PC-9 (cell line): Measurements from ENCODE around the gene S100B. TPM values are rescaled to one million over a fixed set of nuclear protein-coding genes. Genes with fewer than 3 reads are reported as not detected.

ENCODE experiments used
- BruUV-seq: library from RNA; stranded (reverse); fragments of 400-500 nt; replicated peaks from 2 replicates; lab custom pipeline; 2021; lab: Mats Ljungman, UMichigan
- CTCF ChIA-PET: fragments of 300-600 bp; sonication (Branson Sonifier 250); formaldehyde crosslinking; loops from one replicate; lab custom pipeline; 2022; ENCODE audit warnings: antibody characterized with exemption; lab: Charles Lee
- POLR2A ChIA-PET: fragments of 300-600 bp; sonication (Branson Sonifier 250); formaldehyde crosslinking; loops from one replicate; lab custom pipeline; 2022; ENCODE audit warnings: antibody characterized with exemption; ENCODE audit not compliant: unreplicated experiment; lab: Charles Lee
- DNase-seq, 2 experiments: peaks; one replicate each; pipeline versions ENCODE4 v3.0.0 to v3.0.0-alpha.2; 2015 to 2022; ENCODE audit warnings: mixed read lengths in 1 of 2
- H2AFZ ChIP-seq: fragments of 200-600 bp; sonication (generic); 2 replicates; pipeline ENCODE4 v1.8.1; 2017; ENCODE audit warnings: antibody characterized with exemption
- H3F3A ChIP-seq: fragments of 200-600 bp; sonication (generic); 2 replicates; pipeline ENCODE4 v1.8.1; 2017; ENCODE audit warnings: antibody characterized with exemption, mild to moderate bottlenecking, low read depth; ENCODE audit not compliant: insufficient read depth
- H3K27ac ChIP-seq: fragments of 200-600 bp; sonication (generic); 2 replicates; pipeline ENCODE4 v1.6.1; 2016; ENCODE audit warnings: mixed run types
- H3K27me3 ChIP-seq: fragments of 200-600 bp; sonication (generic); 2 replicates; pipeline ENCODE4 v1.6.1; 2016; ENCODE audit warnings: low read depth, mixed run types; ENCODE audit not compliant: insufficient read depth
- H3K36me3 ChIP-seq: fragments of 200-600 bp; sonication (generic); 2 replicates; pipeline ENCODE4 v1.6.1; 2016; ENCODE audit warnings: low read depth, mixed run types
- H3K4me1 ChIP-seq: fragments of 200-600 bp; sonication (generic); replicated peaks from 2 replicates; pipeline ENCODE4 v1.6.1; 2016; ENCODE audit warnings: mixed run types; ENCODE audit not compliant: insufficient read depth
- H3K4me2 ChIP-seq: fragments of 200-600 bp; sonication (generic); 2 replicates; pipeline ENCODE4 v1.6.1; 2017; ENCODE audit warnings: mixed run types
- H3K4me3 ChIP-seq: fragments of 200-600 bp; sonication (generic); 2 replicates; pipeline ENCODE4 v1.6.1; 2016; ENCODE audit warnings: mixed run types
- H3K79me2 ChIP-seq: fragments of 200-600 bp; sonication (generic); 2 replicates; pipeline ENCODE4 v1.6.1; 2017; ENCODE audit warnings: low read depth, mixed run types
- H3K9me2 ChIP-seq: fragments of 200-600 bp; sonication (generic); 2 replicates; pipeline ENCODE4 v1.8.1; 2017; ENCODE audit warnings: mild to moderate bottlenecking; ENCODE audit not compliant: insufficient read depth
- H3K9me3 ChIP-seq: fragments of 200-600 bp; sonication (generic); 2 replicates; pipeline ENCODE4 v1.8.1; 2016; ENCODE audit warnings: low read depth; ENCODE audit not compliant: insufficient read depth
- H4K20me1 ChIP-seq: fragments of 200-600 bp; sonication (generic); 2 replicates; pipeline ENCODE4 v1.8.1; 2017; ENCODE audit not compliant: insufficient read depth
- EZH2 ChIP-seq: fragments of 200-600 bp; sonication (generic); IDR thresholded peaks from 2 replicates; pipeline ENCODE4 v1.8.0; 2017; ENCODE audit warnings: antibody characterized with exemption, low read depth
- intact Hi-C: fragments of 100-400 bp; cut with micrococcal nuclease; formaldehyde crosslinking; loops from one replicate; pipeline ENCODE4 v1.10.0; 2022; ENCODE audit not compliant: unreplicated experiment
- total RNA-seq: library from RNA; stranded (reverse); gene quantifications from 2 replicates; pipeline ENCODE4 v1.2.3, GENCODE V29; 2021
- TF ChIP-seq, protein P1 (sequence below): fragments of 200-600 bp; sonication (generic); conservative IDR thresholded peaks from 2 replicates; pipeline ENCODE4 v1.6.1; 2017; ENCODE audit warnings: mixed run types, antibody characterized with exemption, mild to moderate bottlenecking, moderate library complexity

Gene S100B
- total RNA-seq, 1 experiment from 2014 or later = not detected

DNA sequence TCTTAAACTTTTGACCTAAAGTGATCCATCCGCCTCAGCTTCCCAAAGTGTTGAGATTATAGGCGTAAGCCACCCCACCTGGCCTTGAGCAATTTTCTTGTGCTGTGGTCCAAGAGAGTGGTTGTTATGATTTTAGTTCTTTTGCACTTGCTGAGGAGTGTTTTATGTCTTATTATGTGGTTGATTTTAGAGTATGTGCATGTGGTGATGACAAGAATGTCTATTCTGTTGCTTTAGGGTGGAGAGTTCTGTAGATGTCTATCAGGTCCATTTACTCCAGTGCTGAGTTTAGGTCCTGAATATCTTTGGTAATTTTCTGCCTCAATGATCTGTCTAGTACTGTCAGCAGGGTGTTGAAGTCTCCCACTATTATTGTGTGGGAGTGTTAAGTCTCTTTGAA is 11.2 kb upstream of the S100B start:
- DNase-seq = no peak
- Histone ChIP-seq H3K4me2 (no peak overlapping the region), H4K20me1 (no peaks in the 10 kb centered on the region), H3K79me2 (no peaks in the 10 kb centered on the region), H2AFZ (no peak overlapping the region), H3K9me2 (no peaks in the 10 kb centered on the region), H3K27me3 (0 out of 2 replicates have a peak, but pooled peaks cover 2% of the 10 kb centered on the region), H3K27ac (no peak overlapping the region), H3K36me3 (no peaks in the 10 kb centered on the region), H3K4me1 (no peaks in the 10 kb centered on the region), H3F3A (no peaks in the 10 kb centered on the region), H3K9me3 (no peaks in the 10 kb centered on the region), H3K4me3 (no peak overlapping the region)
- CTCF ChIA-PET = no interaction called here
- intact Hi-C loops = no loop called here
- no peak for TF ChIP-seq EZH2
- TF ChIP-seq, protein P1, sequence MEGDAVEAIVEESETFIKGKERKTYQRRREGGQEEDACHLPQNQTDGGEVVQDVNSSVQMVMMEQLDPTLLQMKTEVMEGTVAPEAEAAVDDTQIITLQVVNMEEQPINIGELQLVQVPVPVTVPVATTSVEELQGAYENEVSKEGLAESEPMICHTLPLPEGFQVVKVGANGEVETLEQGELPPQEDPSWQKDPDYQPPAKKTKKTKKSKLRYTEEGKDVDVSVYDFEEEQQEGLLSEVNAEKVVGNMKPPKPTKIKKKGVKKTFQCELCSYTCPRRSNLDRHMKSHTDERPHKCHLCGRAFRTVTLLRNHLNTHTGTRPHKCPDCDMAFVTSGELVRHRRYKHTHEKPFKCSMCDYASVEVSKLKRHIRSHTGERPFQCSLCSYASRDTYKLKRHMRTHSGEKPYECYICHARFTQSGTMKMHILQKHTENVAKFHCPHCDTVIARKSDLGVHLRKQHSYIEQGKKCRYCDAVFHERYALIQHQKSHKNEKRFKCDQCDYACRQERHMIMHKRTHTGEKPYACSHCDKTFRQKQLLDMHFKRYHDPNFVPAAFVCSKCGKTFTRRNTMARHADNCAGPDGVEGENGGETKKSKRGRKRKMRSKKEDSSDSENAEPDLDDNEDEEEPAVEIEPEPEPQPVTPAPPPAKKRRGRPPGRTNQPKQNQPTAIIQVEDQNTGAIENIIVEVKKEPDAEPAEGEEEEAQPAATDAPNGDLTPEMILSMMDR = no peak
- no TSS peak for BruUV-seq
- POLR2A ChIA-PET = no interaction called here

GRCh38 chr21:46613391-46613790 is 8.5 kb upstream of the S100B start:
- Histone ChIP-seq H3K9me3 (no peaks in the 10 kb centered on the region), H4K20me1 (no peaks in the 10 kb centered on the region), H3K27me3 (0 out of 2 replicates have a peak, but pooled peaks cover 2% of the 10 kb centered on the region), H3K27ac (no peak overlapping the region), H3K36me3 (no peaks in the 10 kb centered on the region), H3K4me1 (no peaks in the 10 kb centered on the region), H2AFZ (no peak overlapping the region), H3K79me2 (no peaks in the 10 kb centered on the region), H3K4me3 (no peak overlapping the region), H3K4me2 (no peak overlapping the region), H3F3A (no peaks in the 10 kb centered on the region), H3K9me2 (no peaks in the 10 kb centered on the region)
- no TSS peak for BruUV-seq
- CTCF ChIA-PET = no interaction called here
- intact Hi-C loops = no loop called here
- TF ChIP-seq EZH2 = no peak
- TF ChIP-seq, protein P1 = no peak
- POLR2A ChIA-PET = no interaction called here
- DNase-seq = no peak

GRCh38 chr21:46610018-46610701 is 5.3 kb upstream of the S100B start:
- TF ChIP-seq EZH2 = no peak
- TF ChIP-seq, protein P1 = no peak
- Histone ChIP-seq H3K36me3 (no peaks in the 10 kb centered on the region), H3K79me2 (no peaks in the 10 kb centered on the region), H3K27ac (no peak overlapping the region), H3F3A (no peaks in the 10 kb centered on the region), H3K4me1 (no peaks in the 10 kb centered on the region), H3K27me3 (no peaks in the 10 kb centered on the region), H3K9me2 (no peaks in the 10 kb centered on the region), H3K4me3 (no peak overlapping the region), H2AFZ (no peak overlapping the region), H3K4me2 (no peak overlapping the region), H4K20me1 (no peaks in the 10 kb centered on the region), H3K9me3 (no peaks in the 10 kb centered on the region)
- BruUV-seq = no TSS peak
- DNase-seq = no peak
- intact Hi-C loops = no loop called here
- CTCF ChIA-PET = no interaction called here
- POLR2A ChIA-PET = no interaction called here
